WTC11 (cell line): ENCODE measurements around the gene ENGASE. TPM values are rescaled to one million over a fixed set of nuclear protein-coding genes. Genes with fewer than 3 reads are reported as not detected.

ENCODE experiments used
- ATAC-seq: fragments of 200-7000 bp; cut with Tn5 transposase; 2 replicates; pipeline ENCODE4 v1.10.0; 2021; ENCODE audit warnings: mild to moderate bottlenecking, moderate library complexity
- CTCF ChIA-PET: fragments of 300-600 bp; sonication (Branson Sonifier 250); formaldehyde crosslinking; loops from one replicate; lab custom pipeline; 2021; ENCODE audit warnings: antibody characterized with exemption; lab: Charles Lee
- POLR2A ChIA-PET: fragments of 350-600 bp; sonication (Branson Sonifier 250); formaldehyde crosslinking; loops from one replicate; lab custom pipeline; 2021; ENCODE audit warnings: antibody characterized with exemption; lab: Charles Lee
- DNase-seq: peaks from one replicate; pipeline ENCODE4 v3.0.0; 2021; ENCODE audit warnings: low spot score
- H3K27ac Mint-ChIP-seq: 2 replicates; pipeline ENCODE4 v1.8.0; 2021; ENCODE audit warnings: mixed read lengths
- H3K27me3 Mint-ChIP-seq: 2 replicates; pipeline ENCODE4 v1.8.0; 2021; ENCODE audit warnings: low read depth, mild to moderate bottlenecking, moderate library complexity, mixed read lengths
- H3K36me3 Mint-ChIP-seq: 2 replicates; pipeline ENCODE4 v1.8.0; 2021; ENCODE audit warnings: mixed read lengths
- H3K4me1 Mint-ChIP-seq: 2 replicates; pipeline ENCODE4 v1.8.0; 2022; ENCODE audit warnings: mixed read lengths
- H3K4me3 Mint-ChIP-seq: 2 replicates; pipeline ENCODE4 v1.8.0; 2021; ENCODE audit warnings: mild to moderate bottlenecking, moderate library complexity, mixed read lengths
- H3K9me3 Mint-ChIP-seq: 2 replicates; pipeline ENCODE4 v1.8.0; 2021; ENCODE audit warnings: mixed read lengths
- AR ChIP-seq: fragments of 250-450 bp; sonication (Bioruptor Pico); IDR thresholded peaks from 2 replicates; pipeline ENCODE4 v1.9.0; 2021; ENCODE audit warnings: mild to moderate bottlenecking
- ATF1 ChIP-seq: sonication (generic); formaldehyde crosslinking; IDR thresholded peaks from 2 replicates; pipeline ENCODE4 v1.8.1; 2023; ENCODE audit warnings: mild to moderate bottlenecking, moderate library complexity, missing genetic modification reagents
- GABPB1 ChIP-seq: sonication (generic); formaldehyde crosslinking; IDR thresholded peaks from 2 replicates; pipeline ENCODE4 v1.8.1; 2023; ENCODE audit warnings: mild to moderate bottlenecking, missing genetic modification reagents
- GRHL2 ChIP-seq: fragments of 250-450 bp; sonication (Bioruptor Pico); IDR thresholded peaks from 2 replicates; pipeline ENCODE4 v1.8.0; 2022; ENCODE audit warnings: mild to moderate bottlenecking, moderate library complexity; ENCODE audit not compliant: insufficient replicate concordance, severe bottlenecking
- IRF2 ChIP-seq: sonication (generic); formaldehyde crosslinking; IDR thresholded peaks from 2 replicates; pipeline ENCODE4 v1.8.0; 2022; ENCODE audit warnings: low read depth, missing genetic modification reagents, borderline replicate concordance
- NFATC4 ChIP-seq: fragments of 250-450 bp; sonication (Bioruptor Pico); IDR thresholded peaks from 2 replicates; pipeline ENCODE4 v1.9.0; 2021; ENCODE audit warnings: mild to moderate bottlenecking
- NFE2L1 ChIP-seq: sonication (generic); formaldehyde crosslinking; IDR thresholded peaks from 2 replicates; pipeline ENCODE4 v1.8.1; 2023; ENCODE audit warnings: missing genetic modification reagents
- RELA ChIP-seq: sonication (generic); formaldehyde crosslinking; IDR thresholded peaks from 2 replicates; pipeline ENCODE4 v1.8.1; 2022; ENCODE audit warnings: missing genetic modification reagents, mild to moderate bottlenecking, borderline replicate concordance
- TEAD1 ChIP-seq: sonication (generic); formaldehyde crosslinking; IDR thresholded peaks from 2 replicates; pipeline ENCODE4 v1.8.0; 2022; ENCODE audit warnings: mild to moderate bottlenecking, missing genetic modification reagents
- ZBTB21 ChIP-seq: sonication (generic); formaldehyde crosslinking; IDR thresholded peaks from 2 replicates; pipeline ENCODE4 v1.8.1; 2023; ENCODE audit warnings: mild to moderate bottlenecking, missing genetic modification reagents, borderline replicate concordance
- ZNF121 ChIP-seq: sonication (generic); formaldehyde crosslinking; IDR thresholded peaks from 2 replicates; pipeline ENCODE4 v1.8.0; 2023; ENCODE audit warnings: missing genetic modification reagents
- ZNF263 ChIP-seq: sonication (generic); formaldehyde crosslinking; IDR thresholded peaks from 2 replicates; pipeline ENCODE4 v1.8.1; 2022; ENCODE audit warnings: low read depth, mild to moderate bottlenecking, moderate library complexity, missing genetic modification reagents
- total RNA-seq: library from RNA; stranded (reverse); gene quantifications from 3 replicates; pipeline ENCODE4 v1.2.3, GENCODE V29; 2021
- TF ChIP-seq, protein P1 (sequence below): sonication (generic); formaldehyde crosslinking; conservative IDR thresholded peaks from 2 replicates; pipeline ENCODE4 v1.8.1; 2023; ENCODE audit warnings: mild to moderate bottlenecking, low read depth, missing genetic modification reagents, moderate library complexity
- TF ChIP-seq, protein P2 (sequence below): sonication (generic); formaldehyde crosslinking; IDR thresholded peaks from 2 replicates; pipeline ENCODE4 v1.8.1; 2023; ENCODE audit warnings: mild to moderate bottlenecking, missing genetic modification reagents
- TF ChIP-seq, protein P3 (sequence below): fragments of 250-450 bp; sonication (Bioruptor Pico); conservative IDR thresholded peaks from 2 replicates; pipeline ENCODE4 v1.9.0; 2021; ENCODE audit warnings: mild to moderate bottlenecking
- TF ChIP-seq, protein P4 (sequence below): sonication (generic); formaldehyde crosslinking; IDR thresholded peaks from 2 replicates; pipeline ENCODE4 v1.8.1; 2023; ENCODE audit warnings: mild to moderate bottlenecking, missing genetic modification reagents, moderate library complexity
- TF ChIP-seq, protein P5 (sequence below): sonication (generic); formaldehyde crosslinking; conservative IDR thresholded peaks from 2 replicates; pipeline ENCODE4 v1.8.1; 2022; ENCODE audit warnings: mild to moderate bottlenecking, missing genetic modification reagents

Gene ENGASE
- total RNA-seq, 1 experiment from 2014 or later = 41.6 TPM

GRCh38 chr17:79026376-79027273 lies 48.0 kb upstream of the ENGASE start:
- Mint-ChIP-seq H3K4me3 (no peak overlapping the region), H3K27ac (no peak overlapping the region), H3K9me3 (no peaks in the 10 kb centered on the region), H3K4me1 (peaks cover 14% of the 10 kb centered on the region), H3K36me3 (no peaks in the 10 kb centered on the region), H3K27me3 (peaks cover 72% of the 10 kb centered on the region)
- TF ChIP-seq GABPB1 (CRISPR knock-in tag) (peak; percentile 46; the same call in 1 of the 2 replicates), NFE2L1 (CRISPR knock-in tag) (no peak), GRHL2 (CRISPR knock-in tag) (no peak)
- POLR2A ChIA-PET = no interaction called here
- DNase-seq = no peak
- ATAC-seq = no peak
- CTCF ChIA-PET = interaction anchor here (0.9 to 5.2 kb wide), 5 partner anchors 16 to 61 kb away, joined by 3 to 51 read pairs (median 3); no protein-coding TSS in a partner anchor

DNA sequence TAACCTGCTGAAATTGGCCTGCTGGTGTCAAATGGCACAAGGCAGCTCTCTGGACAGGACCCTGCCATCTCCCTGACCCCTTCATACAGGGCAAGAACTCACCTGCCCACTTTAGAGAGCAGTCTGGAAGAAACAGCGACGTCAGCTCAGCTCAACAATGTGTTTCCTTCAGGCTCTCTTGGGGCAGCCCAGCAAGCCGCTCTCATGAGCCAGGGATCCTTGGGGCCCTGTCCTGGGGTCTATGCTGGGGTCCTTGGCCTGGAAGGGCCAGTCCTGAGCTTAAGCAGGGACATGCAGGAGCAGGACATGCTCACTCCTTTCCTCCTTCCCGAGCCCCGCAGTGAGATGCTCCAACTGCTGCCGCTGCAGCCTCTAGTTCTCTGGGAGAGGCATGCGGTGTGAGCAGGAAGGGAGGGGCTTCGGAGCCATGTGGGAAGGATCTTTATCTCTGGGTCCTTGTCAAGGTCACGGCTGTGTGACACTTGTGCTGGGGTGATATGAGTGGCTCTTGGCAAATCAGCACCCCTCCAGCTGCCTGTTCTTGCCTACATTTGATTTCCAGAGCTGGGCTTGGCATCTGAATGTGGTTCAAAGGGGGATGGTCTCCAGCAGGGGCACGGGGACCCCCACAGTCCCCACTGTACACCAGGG lies 47.2 kb upstream of the ENGASE start:
- ChIA-PET CTCF (interaction anchor here (0.9 to 5.2 kb wide), 4 partner anchors 15 to 58 kb away, joined by 3 to 51 read pairs (median 6); no protein-coding TSS in a partner anchor), POLR2A (no interaction called here)
- no peak for DNase-seq
- ATAC-seq = no peak
- H3K9me3 Mint-ChIP-seq = no peaks in the 10 kb centered on the region
- no peaks in the 10 kb centered on the region for H3K36me3 Mint-ChIP-seq
- H3K27ac Mint-ChIP-seq = no peak overlapping the region
- 0 out of 2 replicates have a peak, but pooled peaks have one; percentile 10 for TF ChIP-seq GABPB1 (CRISPR knock-in tag)
- no peak for TF ChIP-seq IRF2 (CRISPR knock-in tag)
- TF ChIP-seq ZNF263 = no peak
- no peak overlapping the region for H3K4me3 Mint-ChIP-seq
- H3K27me3 Mint-ChIP-seq = peaks cover 69% of the 10 kb centered on the region
- H3K4me1 Mint-ChIP-seq = peaks cover 20% of the 10 kb centered on the region

- Mint-ChIP-seq H3K27me3 (peaks cover 64% of the 10 kb centered on the region), H3K4me3 (no peak overlapping the region), H3K27ac (no peak overlapping the region), H3K36me3 (no peaks in the 10 kb centered on the region), H3K9me3 (no peaks in the 10 kb centered on the region), H3K4me1 (peaks cover 18% of the 10 kb centered on the region)
- POLR2A ChIA-PET = no interaction called here
- CTCF ChIA-PET = interaction anchor here (0.7 to 5.2 kb wide), 8 partner anchors 14 to 814 kb away, joined by 3 to 51 read pairs (median 4); no protein-coding TSS in a partner anchor
- ATAC-seq = no peak
- DNase-seq = no peak
- TF ChIP-seq AR (CRISPR knock-in tag) (no peak), RELA (CRISPR knock-in tag) (no peak), TEAD1 (CRISPR knock-in tag) (no peak), NFATC4 (CRISPR knock-in tag) (no peak), ATF1 (no peak), IRF2 (CRISPR knock-in tag) (no peak), ZNF121 (no peak), NFE2L1 (CRISPR knock-in tag) (no peak), ZBTB21 (CRISPR knock-in tag) (no peak)
- TF ChIP-seq, protein P1, sequence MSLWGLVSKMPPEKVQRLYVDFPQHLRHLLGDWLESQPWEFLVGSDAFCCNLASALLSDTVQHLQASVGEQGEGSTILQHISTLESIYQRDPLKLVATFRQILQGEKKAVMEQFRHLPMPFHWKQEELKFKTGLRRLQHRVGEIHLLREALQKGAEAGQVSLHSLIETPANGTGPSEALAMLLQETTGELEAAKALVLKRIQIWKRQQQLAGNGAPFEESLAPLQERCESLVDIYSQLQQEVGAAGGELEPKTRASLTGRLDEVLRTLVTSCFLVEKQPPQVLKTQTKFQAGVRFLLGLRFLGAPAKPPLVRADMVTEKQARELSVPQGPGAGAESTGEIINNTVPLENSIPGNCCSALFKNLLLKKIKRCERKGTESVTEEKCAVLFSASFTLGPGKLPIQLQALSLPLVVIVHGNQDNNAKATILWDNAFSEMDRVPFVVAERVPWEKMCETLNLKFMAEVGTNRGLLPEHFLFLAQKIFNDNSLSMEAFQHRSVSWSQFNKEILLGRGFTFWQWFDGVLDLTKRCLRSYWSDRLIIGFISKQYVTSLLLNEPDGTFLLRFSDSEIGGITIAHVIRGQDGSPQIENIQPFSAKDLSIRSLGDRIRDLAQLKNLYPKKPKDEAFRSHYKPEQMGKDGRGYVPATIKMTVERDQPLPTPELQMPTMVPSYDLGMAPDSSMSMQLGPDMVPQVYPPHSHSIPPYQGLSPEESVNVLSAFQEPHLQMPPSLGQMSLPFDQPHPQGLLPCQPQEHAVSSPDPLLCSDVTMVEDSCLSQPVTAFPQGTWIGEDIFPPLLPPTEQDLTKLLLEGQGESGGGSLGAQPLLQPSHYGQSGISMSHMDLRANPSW = no peak
- TF ChIP-seq, protein P2, sequence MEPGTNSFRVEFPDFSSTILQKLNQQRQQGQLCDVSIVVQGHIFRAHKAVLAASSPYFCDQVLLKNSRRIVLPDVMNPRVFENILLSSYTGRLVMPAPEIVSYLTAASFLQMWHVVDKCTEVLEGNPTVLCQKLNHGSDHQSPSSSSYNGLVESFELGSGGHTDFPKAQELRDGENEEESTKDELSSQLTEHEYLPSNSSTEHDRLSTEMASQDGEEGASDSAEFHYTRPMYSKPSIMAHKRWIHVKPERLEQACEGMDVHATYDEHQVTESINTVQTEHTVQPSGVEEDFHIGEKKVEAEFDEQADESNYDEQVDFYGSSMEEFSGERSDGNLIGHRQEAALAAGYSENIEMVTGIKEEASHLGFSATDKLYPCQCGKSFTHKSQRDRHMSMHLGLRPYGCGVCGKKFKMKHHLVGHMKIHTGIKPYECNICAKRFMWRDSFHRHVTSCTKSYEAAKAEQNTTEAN (CRISPR knock-in tag) = no peak
- TF ChIP-seq, protein P3, sequence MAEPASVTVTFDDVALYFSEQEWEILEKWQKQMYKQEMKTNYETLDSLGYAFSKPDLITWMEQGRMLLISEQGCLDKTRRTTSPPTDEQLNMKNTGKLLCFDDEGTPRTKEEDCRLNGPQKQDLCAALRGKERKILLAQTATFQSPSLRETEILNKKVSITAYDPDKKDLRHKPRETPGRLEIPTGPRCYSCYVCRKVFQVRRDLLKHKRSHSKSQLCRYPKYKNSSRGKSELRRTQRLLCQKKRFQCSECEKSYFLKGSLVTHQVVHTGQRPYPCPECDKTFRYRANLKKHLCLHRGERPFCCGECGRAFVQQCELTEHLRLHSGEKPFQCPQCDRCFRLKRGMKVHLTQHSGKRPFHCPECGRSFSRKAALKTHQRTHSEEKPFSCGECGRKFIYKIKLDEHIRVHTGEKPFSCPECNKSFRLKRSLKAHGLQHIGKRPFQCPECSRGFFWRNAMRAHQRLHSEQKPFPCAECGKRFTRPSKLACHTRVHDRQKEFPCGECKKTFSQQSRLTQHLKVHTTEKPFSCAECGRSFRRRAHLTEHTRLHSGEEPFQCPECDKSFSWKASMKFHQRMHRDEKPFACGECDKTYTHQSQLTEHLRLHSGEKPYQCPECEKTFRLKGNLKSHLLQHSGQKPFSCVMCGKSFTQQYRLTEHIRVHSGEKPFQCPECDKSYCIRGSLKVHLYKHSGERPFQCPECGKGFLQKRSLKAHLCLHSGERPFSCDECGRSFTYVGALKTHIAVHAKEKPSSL = no peak
- TF ChIP-seq, protein P4, sequence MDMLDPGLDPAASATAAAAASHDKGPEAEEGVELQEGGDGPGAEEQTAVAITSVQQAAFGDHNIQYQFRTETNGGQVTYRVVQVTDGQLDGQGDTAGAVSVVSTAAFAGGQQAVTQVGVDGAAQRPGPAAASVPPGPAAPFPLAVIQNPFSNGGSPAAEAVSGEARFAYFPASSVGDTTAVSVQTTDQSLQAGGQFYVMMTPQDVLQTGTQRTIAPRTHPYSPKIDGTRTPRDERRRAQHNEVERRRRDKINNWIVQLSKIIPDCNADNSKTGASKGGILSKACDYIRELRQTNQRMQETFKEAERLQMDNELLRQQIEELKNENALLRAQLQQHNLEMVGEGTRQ (CRISPR knock-in tag) = no peak
- TF ChIP-seq, protein P5, sequence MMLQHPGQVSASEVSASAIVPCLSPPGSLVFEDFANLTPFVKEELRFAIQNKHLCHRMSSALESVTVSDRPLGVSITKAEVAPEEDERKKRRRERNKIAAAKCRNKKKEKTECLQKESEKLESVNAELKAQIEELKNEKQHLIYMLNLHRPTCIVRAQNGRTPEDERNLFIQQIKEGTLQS = no peak
These were observed 46.6 kb upstream of the ENGASE start for GRCh38 chr17:79027925-79028491.
